ENCODE results near the gene XIST. TPM values are rescaled to one million over a fixed set of nuclear protein-coding genes. Genes with fewer than 3 reads are reported as not detected.

The XIST gene
- total and polyA plus RNA-seq, 9 of the 15 experiments (the other 6 are each of a cell fraction or from before 2014, with no cell fraction given): 22.4 to 160 (median 55.5) TPM

DNA sequence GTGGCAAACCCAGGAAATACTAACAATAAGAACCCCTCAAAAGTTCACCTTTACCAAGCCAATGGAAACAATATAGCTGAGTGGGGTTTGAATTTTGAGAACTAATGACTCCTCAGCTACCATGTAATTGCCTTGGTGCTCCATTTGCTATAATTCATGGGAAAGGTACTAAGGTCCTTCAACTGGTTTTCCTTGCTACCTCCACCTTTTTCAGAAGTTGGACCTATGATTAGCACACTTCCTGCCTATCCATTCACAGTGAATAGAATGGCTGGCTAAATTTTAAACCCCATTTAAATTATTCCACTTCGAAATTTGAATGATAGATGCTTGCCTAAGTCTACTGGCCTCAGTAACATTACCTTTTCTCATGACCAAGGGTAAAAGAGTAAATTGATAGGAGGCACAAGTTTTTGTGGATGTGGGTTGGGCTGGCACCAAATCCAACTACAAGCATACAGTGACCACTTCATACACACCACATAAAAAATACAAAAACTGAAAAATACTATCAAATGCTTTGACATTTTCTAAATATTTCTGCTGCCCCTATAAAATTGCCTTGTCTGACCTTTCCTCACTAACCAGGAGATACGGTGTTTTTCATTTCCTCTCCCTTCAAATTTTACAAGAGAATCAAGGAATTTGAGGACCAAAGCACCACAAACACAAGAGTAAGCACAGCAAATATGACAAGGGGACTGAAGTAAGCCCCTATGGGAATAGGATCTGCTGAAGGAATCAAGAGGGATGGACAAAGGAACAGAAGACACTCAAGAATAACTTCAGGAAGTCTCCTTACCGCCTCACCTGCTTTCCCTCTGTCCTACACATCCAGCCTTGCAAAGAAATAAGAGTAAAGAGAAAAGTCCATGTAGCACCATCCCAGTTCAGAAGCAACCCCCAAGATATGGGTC, 34.1 kb downstream of the XIST start (continued):
- TF ChIP-seq, protein P1, sequence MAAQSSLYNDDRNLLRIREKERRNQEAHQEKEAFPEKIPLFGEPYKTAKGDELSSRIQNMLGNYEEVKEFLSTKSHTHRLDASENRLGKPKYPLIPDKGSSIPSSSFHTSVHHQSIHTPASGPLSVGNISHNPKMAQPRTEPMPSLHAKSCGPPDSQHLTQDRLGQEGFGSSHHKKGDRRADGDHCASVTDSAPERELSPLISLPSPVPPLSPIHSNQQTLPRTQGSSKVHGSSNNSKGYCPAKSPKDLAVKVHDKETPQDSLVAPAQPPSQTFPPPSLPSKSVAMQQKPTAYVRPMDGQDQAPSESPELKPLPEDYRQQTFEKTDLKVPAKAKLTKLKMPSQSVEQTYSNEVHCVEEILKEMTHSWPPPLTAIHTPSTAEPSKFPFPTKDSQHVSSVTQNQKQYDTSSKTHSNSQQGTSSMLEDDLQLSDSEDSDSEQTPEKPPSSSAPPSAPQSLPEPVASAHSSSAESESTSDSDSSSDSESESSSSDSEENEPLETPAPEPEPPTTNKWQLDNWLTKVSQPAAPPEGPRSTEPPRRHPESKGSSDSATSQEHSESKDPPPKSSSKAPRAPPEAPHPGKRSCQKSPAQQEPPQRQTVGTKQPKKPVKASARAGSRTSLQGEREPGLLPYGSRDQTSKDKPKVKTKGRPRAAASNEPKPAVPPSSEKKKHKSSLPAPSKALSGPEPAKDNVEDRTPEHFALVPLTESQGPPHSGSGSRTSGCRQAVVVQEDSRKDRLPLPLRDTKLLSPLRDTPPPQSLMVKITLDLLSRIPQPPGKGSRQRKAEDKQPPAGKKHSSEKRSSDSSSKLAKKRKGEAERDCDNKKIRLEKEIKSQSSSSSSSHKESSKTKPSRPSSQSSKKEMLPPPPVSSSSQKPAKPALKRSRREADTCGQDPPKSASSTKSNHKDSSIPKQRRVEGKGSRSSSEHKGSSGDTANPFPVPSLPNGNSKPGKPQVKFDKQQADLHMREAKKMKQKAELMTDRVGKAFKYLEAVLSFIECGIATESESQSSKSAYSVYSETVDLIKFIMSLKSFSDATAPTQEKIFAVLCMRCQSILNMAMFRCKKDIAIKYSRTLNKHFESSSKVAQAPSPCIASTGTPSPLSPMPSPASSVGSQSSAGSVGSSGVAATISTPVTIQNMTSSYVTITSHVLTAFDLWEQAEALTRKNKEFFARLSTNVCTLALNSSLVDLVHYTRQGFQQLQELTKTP (IDR thresholded peaks at IDR 0.05; ENCODE audit: low read depth in 1 of 2, partially characterized antibody in 2 of 2): no peak
- TF ChIP-seq, protein P2, sequence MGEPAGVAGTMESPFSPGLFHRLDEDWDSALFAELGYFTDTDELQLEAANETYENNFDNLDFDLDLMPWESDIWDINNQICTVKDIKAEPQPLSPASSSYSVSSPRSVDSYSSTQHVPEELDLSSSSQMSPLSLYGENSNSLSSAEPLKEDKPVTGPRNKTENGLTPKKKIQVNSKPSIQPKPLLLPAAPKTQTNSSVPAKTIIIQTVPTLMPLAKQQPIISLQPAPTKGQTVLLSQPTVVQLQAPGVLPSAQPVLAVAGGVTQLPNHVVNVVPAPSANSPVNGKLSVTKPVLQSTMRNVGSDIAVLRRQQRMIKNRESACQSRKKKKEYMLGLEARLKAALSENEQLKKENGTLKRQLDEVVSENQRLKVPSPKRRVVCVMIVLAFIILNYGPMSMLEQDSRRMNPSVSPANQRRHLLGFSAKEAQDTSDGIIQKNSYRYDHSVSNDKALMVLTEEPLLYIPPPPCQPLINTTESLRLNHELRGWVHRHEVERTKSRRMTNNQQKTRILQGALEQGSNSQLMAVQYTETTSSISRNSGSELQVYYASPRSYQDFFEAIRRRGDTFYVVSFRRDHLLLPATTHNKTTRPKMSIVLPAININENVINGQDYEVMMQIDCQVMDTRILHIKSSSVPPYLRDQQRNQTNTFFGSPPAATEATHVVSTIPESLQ (CRISPR knock-in tag; IDR thresholded peaks at IDR 0.05): no peak
- TF ChIP-seq BCL6 (CRISPR knock-in tag; IDR thresholded peaks at IDR 0.05) (no peak), EWSR1 (IDR thresholded peaks at IDR 0.05; ENCODE audit: borderline replicate concordance, low read depth, partially characterized antibody) (no peak)
- TF ChIP-seq, protein P3, sequence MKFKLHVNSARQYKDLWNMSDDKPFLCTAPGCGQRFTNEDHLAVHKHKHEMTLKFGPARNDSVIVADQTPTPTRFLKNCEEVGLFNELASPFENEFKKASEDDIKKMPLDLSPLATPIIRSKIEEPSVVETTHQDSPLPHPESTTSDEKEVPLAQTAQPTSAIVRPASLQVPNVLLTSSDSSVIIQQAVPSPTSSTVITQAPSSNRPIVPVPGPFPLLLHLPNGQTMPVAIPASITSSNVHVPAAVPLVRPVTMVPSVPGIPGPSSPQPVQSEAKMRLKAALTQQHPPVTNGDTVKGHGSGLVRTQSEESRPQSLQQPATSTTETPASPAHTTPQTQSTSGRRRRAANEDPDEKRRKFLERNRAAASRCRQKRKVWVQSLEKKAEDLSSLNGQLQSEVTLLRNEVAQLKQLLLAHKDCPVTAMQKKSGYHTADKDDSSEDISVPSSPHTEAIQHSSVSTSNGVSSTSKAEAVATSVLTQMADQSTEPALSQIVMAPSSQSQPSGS (CRISPR knock-in tag; IDR thresholded peaks at IDR 0.05): no peak
- TF ChIP-seq, protein P4, sequence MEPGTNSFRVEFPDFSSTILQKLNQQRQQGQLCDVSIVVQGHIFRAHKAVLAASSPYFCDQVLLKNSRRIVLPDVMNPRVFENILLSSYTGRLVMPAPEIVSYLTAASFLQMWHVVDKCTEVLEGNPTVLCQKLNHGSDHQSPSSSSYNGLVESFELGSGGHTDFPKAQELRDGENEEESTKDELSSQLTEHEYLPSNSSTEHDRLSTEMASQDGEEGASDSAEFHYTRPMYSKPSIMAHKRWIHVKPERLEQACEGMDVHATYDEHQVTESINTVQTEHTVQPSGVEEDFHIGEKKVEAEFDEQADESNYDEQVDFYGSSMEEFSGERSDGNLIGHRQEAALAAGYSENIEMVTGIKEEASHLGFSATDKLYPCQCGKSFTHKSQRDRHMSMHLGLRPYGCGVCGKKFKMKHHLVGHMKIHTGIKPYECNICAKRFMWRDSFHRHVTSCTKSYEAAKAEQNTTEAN (CRISPR knock-in tag; IDR thresholded peaks at IDR 0.05): no peak

Data from K562 (cell line).